PFSK-1 (cell line): Measurements from ENCODE around the gene ZNF628.
A peak's percentile ranks its signal among the peaks of the same experiment; 100 is the strongest.

Experiments used
- POLR2AphosphoS5 ChIP-seq: IDR thresholded peaks from 2 replicates; pipeline ENCODE4 v1.6.1; 2012; ENCODE audit warnings: low read depth, mild to moderate bottlenecking, control low read depth, low read length, moderate library complexity
- SIN3A ChIP-seq: IDR thresholded peaks from 2 replicates; pipeline ENCODE4 v1.6.1; 2012; ENCODE audit warnings: mild to moderate bottlenecking, low read length, moderate library complexity, borderline replicate concordance; ENCODE audit not compliant: insufficient read depth
- TAF1 ChIP-seq: IDR thresholded peaks from 2 replicates; pipeline ENCODE4 v1.6.1; 2012; ENCODE audit warnings: low read length, control low read depth, borderline replicate concordance; ENCODE audit not compliant: insufficient read depth
- TF ChIP-seq, protein P1 (sequence below), 2 experiments: IDR thresholded peaks; 2 replicates each; pipeline versions ENCODE4 v1.6.1 to v1.8.0; 2011 to 2012; ENCODE audit warnings: low read depth in 2 of 2, low read length in 2 of 2, control low read depth in 1 of 2, inconsistent platforms in 1 of 2, mild to moderate bottlenecking in 1 of 2, moderate library complexity in 1 of 2; ENCODE audit not compliant: insufficient read depth in 1 of 2

GRCh38 chr19:55460670-55461258 lies 15.7 kb upstream of the ZNF628 start:
- TF ChIP-seq SIN3A (peak; percentile 44; the same call in 1 of the 2 replicates), POLR2AphosphoS5 (no peak), TAF1 (no peak)
- TF ChIP-seq, protein P1, sequence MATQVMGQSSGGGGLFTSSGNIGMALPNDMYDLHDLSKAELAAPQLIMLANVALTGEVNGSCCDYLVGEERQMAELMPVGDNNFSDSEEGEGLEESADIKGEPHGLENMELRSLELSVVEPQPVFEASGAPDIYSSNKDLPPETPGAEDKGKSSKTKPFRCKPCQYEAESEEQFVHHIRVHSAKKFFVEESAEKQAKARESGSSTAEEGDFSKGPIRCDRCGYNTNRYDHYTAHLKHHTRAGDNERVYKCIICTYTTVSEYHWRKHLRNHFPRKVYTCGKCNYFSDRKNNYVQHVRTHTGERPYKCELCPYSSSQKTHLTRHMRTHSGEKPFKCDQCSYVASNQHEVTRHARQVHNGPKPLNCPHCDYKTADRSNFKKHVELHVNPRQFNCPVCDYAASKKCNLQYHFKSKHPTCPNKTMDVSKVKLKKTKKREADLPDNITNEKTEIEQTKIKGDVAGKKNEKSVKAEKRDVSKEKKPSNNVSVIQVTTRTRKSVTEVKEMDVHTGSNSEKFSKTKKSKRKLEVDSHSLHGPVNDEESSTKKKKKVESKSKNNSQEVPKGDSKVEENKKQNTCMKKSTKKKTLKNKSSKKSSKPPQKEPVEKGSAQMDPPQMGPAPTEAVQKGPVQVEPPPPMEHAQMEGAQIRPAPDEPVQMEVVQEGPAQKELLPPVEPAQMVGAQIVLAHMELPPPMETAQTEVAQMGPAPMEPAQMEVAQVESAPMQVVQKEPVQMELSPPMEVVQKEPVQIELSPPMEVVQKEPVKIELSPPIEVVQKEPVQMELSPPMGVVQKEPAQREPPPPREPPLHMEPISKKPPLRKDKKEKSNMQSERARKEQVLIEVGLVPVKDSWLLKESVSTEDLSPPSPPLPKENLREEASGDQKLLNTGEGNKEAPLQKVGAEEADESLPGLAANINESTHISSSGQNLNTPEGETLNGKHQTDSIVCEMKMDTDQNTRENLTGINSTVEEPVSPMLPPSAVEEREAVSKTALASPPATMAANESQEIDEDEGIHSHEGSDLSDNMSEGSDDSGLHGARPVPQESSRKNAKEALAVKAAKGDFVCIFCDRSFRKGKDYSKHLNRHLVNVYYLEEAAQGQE (IDR thresholded peaks at IDR 0.05; ENCODE audit: insufficient read depth in 1 of 2, low read depth in 2 of 2, low read length in 2 of 2), result no peak
